Lung (tissue), 12 donors: ENCODE results near the gene PHACTR1. TPM values are rescaled to one million over a fixed set of nuclear protein-coding genes. Genes with fewer than 3 reads are reported as not detected.

Experiments
- ATAC-seq: fragments of 200-7000 bp; cut with Tn5 transposase; one replicate; pipeline ENCODE4 v1.9.1; 2020; ENCODE audit warnings: moderate number of reproducible peaks; ENCODE audit not compliant: insufficient read depth, low FRiP score
- DNase-seq, 3 donors: peaks; one replicate each; pipeline ENCODE4 v3.0.0-alpha.2; 2013 to 2017
- H3K27ac ChIP-seq, 2 donors: one replicate each; pipeline ENCODE4 v1.5.1; 2013; ENCODE audit warnings: mild to moderate bottlenecking in 2 of 2, moderate library complexity in 2 of 2, control low read depth in 1 of 2, inconsistent platforms in 1 of 2, low read depth in 1 of 2, low read length in 1 of 2
- H3K27me3 ChIP-seq, 3 donors: one replicate each; pipeline ENCODE4 v1.5.1; 2013; ENCODE audit warnings: low read length in 2 of 3; ENCODE audit not compliant: control insufficient read depth in 3 of 3, insufficient read depth in 3 of 3
- H3K36me3 ChIP-seq, 4 donors: one replicate each; pipeline ENCODE4 v1.5.1; 2013; ENCODE audit warnings: low read length in 4 of 4, mild to moderate bottlenecking in 1 of 4, moderate library complexity in 1 of 4; ENCODE audit not compliant: control insufficient read depth in 4 of 4, insufficient read depth in 4 of 4
- H3K4me1 ChIP-seq, 5 donors: one replicate each; pipeline ENCODE4 v1.5.1; 2013; ENCODE audit warnings: low read length in 5 of 5, mild to moderate bottlenecking in 2 of 5, moderate library complexity in 1 of 5; ENCODE audit not compliant: control insufficient read depth in 5 of 5, insufficient read depth in 5 of 5
- H3K4me3 ChIP-seq: one replicate; pipeline ENCODE4 v1.5.1; 2013; ENCODE audit warnings: mild to moderate bottlenecking, control low read depth, moderate library complexity
- H3K9ac ChIP-seq, 2 donors: one replicate each; pipeline ENCODE4 v1.5.1; 2013; ENCODE audit warnings: low read length in 2 of 2, control low read depth in 1 of 2; ENCODE audit not compliant: insufficient read depth in 1 of 2
- H3K9me3 ChIP-seq, 4 donors: one replicate each; pipeline ENCODE4 v1.5.1; 2013; ENCODE audit warnings: low read length in 3 of 4, mild to moderate bottlenecking in 1 of 4, moderate library complexity in 1 of 4; ENCODE audit not compliant: control insufficient read depth in 4 of 4, insufficient read depth in 3 of 4
- CTCF ChIP-seq: IDR thresholded peaks from 2 replicates; pipeline ENCODE4 v1.5.1; 2012; ENCODE audit warnings: mild to moderate bottlenecking; ENCODE audit errors: control extremely low read depth, extremely low read depth
- WGBS, 2 donors: extraction: QIAGEN DNeasy Blood & Tissue Kit; methylation state at CpG; one replicate each; pipeline ENCODE4 v1.1.7; 2013; 5-methylcytosine and 5-hydroxymethylcytosine counted together
- polyA plus RNA-seq, 2 donors: library from polyadenylated mRNA; stranded (reverse); fragments of 200-250 nt; gene quantifications; one replicate each; pipeline ENCODE4 v1.2.1, GENCODE V29; 2013
- total RNA-seq, 2 donors: library from RNA; depleted of rRNA in 1 of 2; stranded (reverse); fragments of >200 nt in 1 of 2; gene quantifications; one replicate each; pipeline ENCODE4 v1.2.1, GENCODE V29; 2014 to 2021
- donor health status: control.
- donor health status: control.
- donor health status: Bipolar disorder and iron deficiency.
- donor health status: healthy.
- donor health status: DM: yes; HTN: yes; CAD: no.

The PHACTR1 gene
- total and polyA plus RNA-seq, 4 donors: 16.3 to 58.8 (median 41.9) TPM

- no peak for DNase-seq
- no peak overlapping the region for H3K27ac ChIP-seq
- H3K4me1 ChIP-seq: peaks cover 0 to 2% (median 0%) of the 10 kb centered on the region in 5 donors
- TF ChIP-seq CTCF: no peak
- no peak for ATAC-seq
- peaks cover 0 to 6% (median 2%) of the 10 kb centered on the region in 4 donors for H3K9me3 ChIP-seq
- peaks cover 0 to 4% (median 0%) of the 10 kb centered on the region in 3 donors for H3K27me3 ChIP-seq
- WGBS, 2 donors: 78 to 89% methylated on average over 4 of the region's 4 CpGs
- no peaks in the 10 kb centered on the region for H3K36me3 ChIP-seq
- H3K4me3 ChIP-seq: no peak overlapping the region
- no peak overlapping the region for H3K9ac ChIP-seq
Observed at GRCh38 chr6:12892151-12892550, 175.6 kb downstream of the PHACTR1 start.

- no peak for TF ChIP-seq CTCF
- H3K36me3 ChIP-seq: no peaks in the 10 kb centered on the region
- WGBS, 2 donors: 83 to 91% methylated on average over 4 of the region's 4 CpGs
- no peak overlapping the region for H3K4me3 ChIP-seq
- H3K4me1 ChIP-seq: peaks cover 0 to 2% (median 0%) of the 10 kb centered on the region in 5 donors
- peaks cover 0 to 4% (median 0%) of the 10 kb centered on the region in 3 donors for H3K27me3 ChIP-seq
- ATAC-seq (no peak), DNase-seq (no peak)
- H3K9ac ChIP-seq: no peak overlapping the region
- no peak overlapping the region for H3K27ac ChIP-seq
- H3K9me3 ChIP-seq: peaks cover 0 to 6% (median 2%) of the 10 kb centered on the region in 4 donors
Observed at GRCh38 chr6:12893036-12893435, 176.5 kb downstream of the PHACTR1 start.

- TF ChIP-seq CTCF: no peak
- no peak overlapping the region for H3K27ac ChIP-seq
- peaks cover 0 to 2% (median 0%) of the 10 kb centered on the region in 5 donors for H3K4me1 ChIP-seq
- ATAC-seq (no peak), DNase-seq (no peak)
- H3K27me3 ChIP-seq: peaks cover 0 to 4% (median 0%) of the 10 kb centered on the region in 3 donors
- no peaks in the 10 kb centered on the region for H3K36me3 ChIP-seq
- no peak overlapping the region for H3K9ac ChIP-seq
- WGBS, 2 donors: 91 to 93% methylated on average over 3 of the region's 3 CpGs
- peaks cover 0 to 6% (median 2%) of the 10 kb centered on the region in 4 donors for H3K9me3 ChIP-seq
- no peak overlapping the region for H3K4me3 ChIP-seq
Observed at GRCh38 chr6:12895721-12896120, 179.2 kb downstream of the PHACTR1 start.

- H3K36me3 ChIP-seq: no peaks in the 10 kb centered on the region
- no peak for TF ChIP-seq CTCF
- no peak for DNase-seq
- ATAC-seq: no peak
- no peak overlapping the region for H3K27ac ChIP-seq
- H3K9ac ChIP-seq: no peak overlapping the region
- H3K4me1 ChIP-seq: peaks cover 0 to 2% (median 0%) of the 10 kb centered on the region in 5 donors
- H3K27me3 ChIP-seq: peaks cover 0 to 4% (median 0%) of the 10 kb centered on the region in 3 donors
- 59 to 78% methylated on average over 7 of the region's 7 CpGs for WGBS, 2 donors
- H3K9me3 ChIP-seq: peaks cover 0 to 5% (median 2%) of the 10 kb centered on the region in 4 donors
- no peak overlapping the region for H3K4me3 ChIP-seq
Observed at GRCh38 chr6:12896208-12896733, 179.7 kb downstream of the PHACTR1 start.
